ENCODE measurements around the gene GTF2A2. TPM values are rescaled to one million over a fixed set of nuclear protein-coding genes. Genes with fewer than 3 reads are reported as not detected.
"Not testable (repeated sequence)": the region's sequence is repeated elsewhere in the genome, so short reads cannot be mapped to it uniquely, and the experiment has no call there.

Gene GTF2A2, protein sequence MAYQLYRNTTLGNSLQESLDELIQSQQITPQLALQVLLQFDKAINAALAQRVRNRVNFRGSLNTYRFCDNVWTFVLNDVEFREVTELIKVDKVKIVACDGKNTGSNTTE
- total RNA-seq: 47.8 and 61.5 TPM in 2 replicates

DNA sequence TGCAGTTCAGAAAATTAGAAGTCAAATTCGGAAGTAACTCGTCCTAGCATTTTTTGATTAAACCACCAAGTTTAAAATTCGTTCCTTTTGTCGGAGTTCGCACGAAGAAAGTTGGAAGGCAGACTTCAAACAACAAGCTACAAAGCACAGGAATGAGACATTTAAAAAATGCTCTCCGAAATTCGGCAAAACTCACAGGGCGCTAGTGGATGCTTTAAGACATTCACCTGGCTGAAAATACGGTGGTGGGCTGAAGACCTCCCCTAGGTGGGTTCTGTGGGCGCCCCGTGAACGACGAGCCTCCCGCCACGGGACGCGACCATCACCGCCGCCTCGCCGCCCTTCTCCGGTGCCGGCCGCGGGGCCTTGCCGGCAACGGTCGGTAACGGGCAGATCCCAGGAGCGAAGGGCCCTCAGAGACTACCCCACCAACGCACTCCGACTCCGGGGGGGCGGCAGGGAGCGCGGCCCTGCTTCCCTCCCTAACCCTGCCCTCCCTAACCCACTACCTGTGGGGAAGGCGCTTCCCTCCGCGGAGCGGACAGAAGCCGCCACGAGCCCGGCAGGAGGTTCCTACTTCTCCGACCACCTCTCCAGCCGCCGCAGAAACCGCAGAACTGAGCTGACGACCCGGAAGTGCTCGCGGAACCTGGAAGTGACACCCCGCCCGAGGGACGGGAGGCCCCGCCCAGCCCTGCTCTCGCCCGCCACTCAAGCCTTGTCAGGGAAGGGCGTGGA, at the start of gene GTF2A2:
GTF2A2 (minus strand) TSS at position 619 of the 738 bp plus-strand sequence. CDS start 5,238 bp downstream, outside the sequence.
- DNase-seq (ENCODE audit: low read depth in 2 of 2): peak; percentile 80 to 94

DNA sequence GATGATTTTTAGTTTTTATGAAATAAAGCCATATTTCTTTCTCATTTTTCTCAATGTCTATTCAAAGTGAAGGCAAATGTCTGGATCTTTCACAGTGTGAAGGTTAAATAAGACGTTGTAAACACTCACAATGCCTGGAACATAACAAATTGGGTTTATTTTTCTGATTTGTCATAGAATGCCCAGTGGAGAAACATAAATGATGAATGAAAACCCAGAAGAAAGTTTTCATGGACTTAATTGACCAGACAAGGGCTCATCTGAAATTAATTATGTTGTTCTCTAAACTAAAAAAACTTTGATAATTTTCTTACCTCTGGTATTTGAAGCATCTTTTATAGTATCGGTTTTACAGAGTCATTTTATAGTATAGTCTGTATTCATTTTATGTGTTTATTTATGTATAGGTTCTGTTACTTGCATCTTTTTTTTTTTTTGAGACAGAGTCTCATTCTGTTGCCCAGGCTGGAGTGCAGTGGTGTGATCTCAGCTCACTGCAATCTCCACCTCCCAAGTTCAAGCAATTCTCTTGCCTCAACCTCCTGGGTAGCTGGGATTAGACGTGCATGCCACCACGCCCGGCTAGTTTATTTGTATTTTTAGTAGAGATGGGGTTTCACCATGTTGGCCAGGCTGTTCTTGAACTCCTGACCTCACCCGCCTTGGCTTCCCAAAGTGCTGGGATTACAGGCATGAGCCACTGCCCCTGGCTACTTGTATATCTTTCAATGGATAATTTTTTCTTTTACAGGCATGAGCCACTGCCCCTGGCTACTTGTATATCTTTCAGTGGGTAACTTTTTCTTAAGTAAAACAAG, 46.9 kb upstream of the GTF2A2 start:
- DNase-seq (ENCODE audit: low read depth in 2 of 2): no peak

DNA sequence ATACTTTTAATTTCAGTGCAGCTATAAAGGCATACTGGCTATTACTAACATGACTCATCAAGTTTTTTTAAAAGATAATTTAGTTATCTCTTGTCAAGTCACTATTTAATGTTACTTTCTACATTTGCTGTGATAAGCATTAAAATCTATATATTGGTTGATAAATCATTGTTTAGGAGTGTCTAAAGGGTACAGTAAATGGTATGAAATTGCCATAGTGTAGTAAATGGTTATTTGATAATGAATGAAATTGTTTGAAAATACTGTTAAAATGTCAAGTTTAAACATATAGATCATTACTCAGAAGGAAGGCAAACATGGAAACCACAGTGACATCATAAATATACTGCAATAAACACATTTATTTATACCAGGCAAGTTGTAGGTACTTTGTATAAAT, 45.0 kb upstream of the GTF2A2 start:
- DNase-seq (ENCODE audit: low read depth in 2 of 2): no peak

DNA sequence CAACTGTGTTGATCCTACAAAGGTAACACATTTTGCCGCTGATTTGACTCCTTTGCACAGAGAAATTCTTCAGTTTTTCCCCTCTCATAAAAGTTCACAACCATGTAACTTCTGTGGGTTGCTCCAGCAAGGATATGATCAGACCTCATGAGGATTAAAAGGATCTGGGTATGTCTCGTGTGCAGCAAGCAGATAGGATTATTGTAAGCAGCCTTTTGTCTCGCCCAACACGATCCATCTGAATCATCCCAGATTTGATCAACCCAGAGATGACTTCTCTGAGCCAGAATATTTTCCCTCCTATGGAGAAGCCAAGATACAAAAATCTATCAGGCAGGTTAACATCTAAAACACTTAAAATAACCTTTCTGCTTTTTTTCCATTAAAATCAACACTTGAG, 44.6 kb upstream of the GTF2A2 start:
- no peak for DNase-seq (ENCODE audit: low read depth in 2 of 2)

DNA sequence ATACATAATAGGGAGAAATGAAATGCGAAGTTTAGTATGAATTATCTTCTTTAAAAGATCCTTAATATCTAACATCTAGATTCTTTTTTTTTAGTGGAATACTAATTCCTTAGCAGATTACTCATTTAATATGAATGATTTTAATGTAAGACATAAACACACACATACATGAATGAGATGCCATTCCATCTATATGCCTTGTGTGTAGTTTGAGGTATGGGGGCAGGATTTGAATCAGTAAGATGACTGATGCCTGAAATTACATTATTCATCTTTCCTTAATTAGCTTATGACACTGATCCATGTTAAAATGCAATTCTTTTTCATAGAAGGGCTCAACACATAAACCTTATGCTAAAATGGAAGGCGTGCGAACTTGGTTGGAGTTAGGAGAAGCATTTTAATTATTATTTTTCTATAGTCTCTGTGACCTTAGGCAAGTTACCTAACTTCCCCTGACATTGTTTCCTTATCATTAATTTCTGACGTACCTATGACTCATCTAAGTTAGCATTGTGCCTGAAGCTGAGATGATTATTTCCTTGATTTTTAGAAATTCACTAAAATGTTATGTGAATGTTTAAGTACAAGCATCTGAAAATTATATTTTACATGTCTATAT, 42.6 kb upstream of the GTF2A2 start:
- DNase-seq (ENCODE audit: low read depth in 2 of 2): peak; percentile 22 to 54

DNA sequence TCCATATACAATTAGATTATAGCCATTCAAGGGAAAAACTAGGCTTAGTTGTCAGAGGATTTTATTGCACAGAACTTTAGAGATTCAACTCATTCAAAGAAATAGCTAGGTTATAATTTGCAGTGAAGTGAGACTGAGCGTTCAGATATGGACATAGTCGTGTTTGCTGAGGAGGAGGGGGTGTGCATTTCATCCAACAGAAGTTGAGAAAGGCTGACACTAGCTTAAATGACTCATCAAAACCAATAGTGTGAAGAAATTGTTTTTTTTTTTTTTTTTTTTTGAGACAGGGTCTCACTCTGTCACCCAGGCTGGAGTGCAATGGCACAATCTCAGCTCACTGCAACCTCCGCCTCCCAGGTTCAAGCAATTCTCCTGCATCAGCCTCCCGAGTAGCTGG, 40.8 kb upstream of the GTF2A2 start:
- DNase-seq (ENCODE audit: low read depth in 2 of 2): not testable (repeated sequence)

DNA sequence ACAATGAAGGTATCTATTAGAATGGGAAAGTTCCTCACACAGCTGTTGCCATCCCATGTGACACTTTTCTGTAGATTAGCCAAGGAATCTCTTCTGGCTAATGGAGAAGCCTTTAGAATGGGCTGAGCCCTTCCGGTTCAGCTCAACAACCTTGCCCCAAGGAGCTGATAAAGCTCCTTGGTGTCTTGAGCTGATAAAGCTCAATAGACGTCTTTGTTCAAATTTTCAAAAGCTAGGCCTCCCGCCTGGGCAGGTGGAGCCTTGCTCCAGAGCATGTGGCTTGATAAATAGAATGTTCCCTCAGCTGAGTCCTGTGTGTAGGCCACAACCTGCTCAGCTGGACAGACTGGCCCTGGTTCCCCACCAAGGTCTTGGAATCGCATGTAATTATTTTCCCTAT, 39.0 kb upstream of the GTF2A2 start:
- no peak for DNase-seq (ENCODE audit: low read depth in 2 of 2)

DNA sequence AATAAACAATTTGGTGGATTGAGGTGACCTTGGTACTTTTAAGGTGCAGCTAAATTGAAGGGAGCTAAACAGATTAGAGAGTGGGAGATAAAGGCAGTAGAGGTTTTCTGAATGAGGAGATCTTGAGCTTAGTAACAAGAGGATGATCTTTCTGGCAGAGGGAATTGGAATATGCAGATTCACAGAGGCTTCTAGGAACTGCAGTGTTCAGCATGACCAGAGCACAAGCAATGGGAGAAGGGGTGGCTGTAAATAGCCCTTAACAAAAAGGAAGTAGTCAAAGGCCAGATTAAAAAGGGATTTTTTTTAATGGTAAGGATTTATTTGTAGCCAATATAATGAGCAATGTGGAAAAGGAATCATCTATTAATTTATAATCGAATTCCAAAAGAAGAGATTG, 37.5 kb upstream of the GTF2A2 start:
- DNase-seq (ENCODE audit: low read depth in 2 of 2): no peak

DNA sequence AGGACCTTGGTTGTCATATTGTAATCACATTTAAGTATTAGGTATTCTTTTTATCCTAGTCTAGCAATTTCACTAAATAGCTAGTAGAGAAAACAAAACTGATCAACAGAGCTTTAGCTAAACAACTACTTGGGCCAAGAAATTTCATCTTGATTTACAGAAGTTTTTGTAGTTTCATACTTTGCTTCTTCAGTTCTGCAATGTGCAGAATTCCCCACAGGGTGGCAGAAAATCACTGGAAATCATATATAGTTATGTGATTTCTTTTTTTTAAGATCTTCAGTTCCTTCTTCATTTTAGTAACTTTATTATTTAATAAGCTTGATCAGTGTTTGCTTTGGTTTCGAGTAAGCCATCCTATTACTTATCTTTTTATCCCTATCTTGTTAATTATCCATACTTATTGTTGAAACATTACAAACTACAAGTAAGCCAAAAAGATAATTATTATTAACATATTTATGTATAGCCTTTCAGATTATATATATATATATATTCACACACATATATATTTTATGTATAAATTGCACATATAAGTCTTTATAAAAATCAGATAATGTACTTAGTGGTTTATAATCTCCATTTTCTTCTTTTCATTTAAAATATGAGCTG, 34.0 kb upstream of the GTF2A2 start:
- peak; percentile 40 to 60 for DNase-seq (ENCODE audit: low read depth in 2 of 2)

DNA sequence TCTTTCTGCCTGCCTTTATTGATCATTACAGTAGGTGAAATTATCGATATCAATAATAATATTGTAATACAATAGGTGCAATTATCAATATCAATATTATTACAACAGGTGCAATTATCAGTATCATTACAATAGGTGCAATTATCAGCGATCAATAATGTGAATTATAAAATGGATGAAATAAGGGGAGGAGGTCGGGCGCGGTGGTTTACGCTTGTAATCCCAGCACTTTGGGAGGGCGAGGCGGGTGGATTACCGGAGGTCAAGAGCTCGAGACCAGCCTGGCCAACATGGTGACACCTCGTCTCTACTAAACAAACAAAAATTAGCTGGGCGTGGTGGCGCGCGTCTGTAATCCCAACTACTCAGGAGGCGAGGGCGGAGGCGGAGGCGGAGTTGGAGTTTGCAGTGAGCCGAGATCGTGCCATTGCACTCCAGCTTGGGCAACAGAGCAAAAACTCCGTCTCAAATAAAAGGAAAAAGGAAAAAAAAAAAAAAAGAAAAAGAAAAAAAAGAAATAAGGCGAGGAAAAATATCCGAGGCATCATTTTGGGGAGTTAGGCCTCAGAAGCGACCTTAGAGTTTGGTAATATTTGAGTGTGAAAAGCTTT, 32.4 kb upstream of the GTF2A2 start:
- peak in 1 of 2 donors; percentile 84 for DNase-seq (ENCODE audit: low read depth in 2 of 2)

DNA sequence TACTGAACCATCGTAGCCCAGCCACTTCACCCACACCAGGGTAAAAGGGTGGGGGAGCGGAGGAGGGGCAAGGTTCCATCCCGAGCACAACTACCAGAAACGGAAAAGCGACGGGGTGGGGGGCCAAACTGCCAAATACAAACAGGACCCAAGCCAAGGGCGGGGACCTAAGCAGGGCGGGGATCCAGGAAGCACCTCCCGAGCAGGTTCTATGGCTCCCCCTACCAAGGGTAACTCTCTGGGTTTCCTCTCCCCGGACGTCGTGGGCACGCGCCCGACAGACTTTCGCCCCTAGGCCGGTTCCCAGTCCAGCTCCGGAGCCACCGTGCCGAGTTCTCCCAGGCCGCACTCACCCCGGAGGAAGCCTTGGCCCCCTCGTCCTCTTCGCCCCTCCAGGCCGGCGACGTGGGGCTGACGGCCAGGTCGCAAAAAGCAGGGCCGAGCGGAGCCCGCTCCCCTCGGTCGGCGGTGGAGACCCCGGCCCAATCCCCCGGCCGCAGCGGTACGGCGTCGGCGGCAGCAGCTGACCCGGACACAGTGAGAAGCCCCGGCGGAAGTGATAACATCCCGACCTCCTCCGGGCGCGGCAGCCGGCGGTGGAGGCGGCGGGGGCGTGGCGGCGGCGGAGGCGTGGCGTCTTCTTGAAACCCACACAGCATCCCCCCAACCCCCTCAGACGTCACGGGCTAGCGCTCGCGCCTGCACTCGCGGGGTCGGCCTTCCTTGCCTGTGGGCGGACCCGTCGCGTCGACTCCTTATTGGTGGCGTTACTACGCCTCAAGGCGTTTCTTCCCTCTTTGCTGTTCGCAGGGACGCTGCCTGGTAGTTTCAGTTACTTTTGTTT, 31.7 kb upstream of the GTF2A2 start, which contains the start of gene BNIP2:
BNIP2 (minus strand) TSS at position 539 of the 844 bp plus-strand sequence. CDS start 6,863 bp downstream, outside the sequence.
- DNase-seq (ENCODE audit: low read depth in 2 of 2): peak; percentile 90 to 99

DNA sequence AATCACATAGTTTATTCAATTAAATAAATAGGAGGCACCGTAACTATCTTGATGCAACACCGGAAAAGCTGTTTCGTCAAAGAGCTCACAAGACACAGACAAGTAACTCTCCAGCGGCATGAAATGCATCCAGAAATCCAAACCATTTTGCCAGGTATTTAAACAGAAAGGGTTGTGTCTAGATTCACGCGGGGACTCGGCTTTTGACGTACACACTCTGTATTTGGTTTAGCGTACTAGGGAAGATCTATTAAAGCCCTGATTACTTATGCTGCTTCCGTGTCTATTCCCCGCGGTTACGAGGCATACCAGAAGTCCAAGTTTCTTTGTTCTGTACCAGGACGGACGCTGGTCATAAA, 31.1 kb upstream of the GTF2A2 start:
- peak; percentile 48 to 78 for DNase-seq (ENCODE audit: low read depth in 2 of 2)

DNA sequence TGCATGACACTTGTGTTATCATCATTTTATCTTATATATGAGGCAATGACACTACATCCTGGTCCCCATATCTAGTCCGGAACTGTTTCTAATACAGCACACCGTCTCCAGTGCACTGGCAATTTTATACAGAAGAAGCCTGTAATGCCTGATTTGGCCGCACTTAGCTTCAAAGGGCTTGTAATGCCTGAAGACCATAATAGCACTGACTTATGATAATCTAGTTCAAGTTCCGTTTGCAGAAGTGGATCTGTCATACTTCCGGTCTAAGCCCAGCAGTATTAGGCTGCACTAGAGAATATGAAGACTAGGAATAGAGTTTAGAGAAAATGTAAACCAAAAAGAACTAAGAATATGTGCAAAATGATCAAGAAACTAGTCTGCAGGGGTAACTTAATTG, 30.5 kb upstream of the GTF2A2 start:
- peak; percentile 6 to 67 for DNase-seq (ENCODE audit: low read depth in 2 of 2)

DNA sequence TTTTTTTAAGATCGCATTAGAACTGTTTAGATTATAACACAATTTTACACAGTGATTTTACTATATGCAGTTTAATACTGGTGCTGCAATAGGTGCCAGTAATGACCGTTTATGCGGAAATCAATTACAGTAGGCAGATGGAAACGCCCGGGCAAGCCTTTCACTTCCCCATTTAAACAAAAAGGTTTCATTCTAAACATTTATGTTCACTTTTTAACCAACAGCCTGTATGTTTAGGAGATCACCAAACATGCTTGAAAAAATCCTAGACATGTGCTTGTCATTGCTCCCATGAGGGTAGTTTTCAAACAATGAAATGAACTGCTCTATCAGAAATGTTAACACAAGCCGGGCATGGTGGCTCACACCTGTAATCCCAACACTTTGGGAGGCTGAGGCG, 29.1 kb upstream of the GTF2A2 start:
- DNase-seq (ENCODE audit: low read depth in 2 of 2): no peak

DNA sequence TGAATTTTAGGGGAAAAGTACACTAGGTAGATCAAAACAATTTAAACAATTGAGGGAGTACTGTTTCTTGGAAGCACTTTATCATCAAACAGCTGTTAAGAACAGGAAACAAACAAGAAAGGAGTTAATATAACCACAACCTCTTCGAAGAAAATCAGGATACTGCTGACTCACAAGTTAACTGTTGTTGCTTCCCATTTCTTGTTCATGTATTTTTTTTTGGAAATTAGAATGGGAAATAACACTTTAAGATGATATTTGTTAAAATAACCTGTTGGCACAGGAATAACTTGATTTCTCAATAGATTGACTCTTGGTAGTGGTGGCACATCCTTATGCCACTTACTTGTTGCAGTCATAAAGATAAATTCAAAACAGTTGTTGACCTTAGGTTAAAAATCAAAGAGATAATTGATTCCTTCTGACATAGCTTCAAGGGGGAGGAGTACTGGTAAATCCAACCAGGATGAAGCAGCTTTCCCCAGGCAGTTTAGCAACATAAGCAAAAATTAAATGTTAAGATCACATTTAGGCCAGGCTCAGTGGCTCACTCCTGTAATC, 28.5 kb upstream of the GTF2A2 start:
- peak in 1 of 2 donors; percentile 83 for DNase-seq (ENCODE audit: low read depth in 2 of 2)

DNA sequence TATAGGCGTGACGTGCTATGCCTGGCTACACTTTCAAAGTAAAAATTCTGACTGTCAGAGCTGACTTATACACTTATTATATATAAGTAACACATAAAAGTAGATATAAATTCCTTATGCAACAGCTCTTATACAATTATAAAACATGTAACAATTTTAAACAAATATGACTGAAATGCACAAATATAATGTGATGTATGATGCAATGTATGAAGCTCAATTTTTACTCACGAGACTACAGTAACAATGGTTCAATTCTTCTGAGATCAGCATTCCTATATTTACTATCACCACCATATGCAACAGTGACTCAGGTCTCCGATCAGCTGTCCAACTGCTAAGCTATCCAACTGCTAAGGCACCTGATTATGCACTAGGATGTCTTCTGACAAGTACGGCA, 23.6 kb upstream of the GTF2A2 start:
- no peak for DNase-seq (ENCODE audit: low read depth in 2 of 2)

DNA sequence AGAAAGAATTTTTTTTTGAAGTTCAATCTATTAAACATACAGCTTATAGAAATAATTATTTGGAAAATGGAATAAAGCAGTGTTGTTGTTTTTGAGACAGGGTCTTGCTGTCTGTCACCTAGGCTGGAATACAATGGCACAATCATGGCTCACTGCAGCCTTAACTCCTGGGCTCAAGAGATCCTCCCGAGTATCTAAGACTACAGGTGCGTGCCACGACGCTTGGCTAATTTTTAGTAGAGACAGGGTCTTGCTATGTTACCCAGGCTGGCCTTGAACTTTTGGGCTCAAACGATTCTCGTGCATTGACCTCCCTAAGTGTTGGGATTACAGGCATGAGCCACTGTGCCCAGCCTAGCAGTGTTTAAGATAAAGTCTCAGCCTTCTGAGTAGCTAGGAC, 23.0 kb upstream of the GTF2A2 start:
- DNase-seq (ENCODE audit: low read depth in 2 of 2): no peak

DNA sequence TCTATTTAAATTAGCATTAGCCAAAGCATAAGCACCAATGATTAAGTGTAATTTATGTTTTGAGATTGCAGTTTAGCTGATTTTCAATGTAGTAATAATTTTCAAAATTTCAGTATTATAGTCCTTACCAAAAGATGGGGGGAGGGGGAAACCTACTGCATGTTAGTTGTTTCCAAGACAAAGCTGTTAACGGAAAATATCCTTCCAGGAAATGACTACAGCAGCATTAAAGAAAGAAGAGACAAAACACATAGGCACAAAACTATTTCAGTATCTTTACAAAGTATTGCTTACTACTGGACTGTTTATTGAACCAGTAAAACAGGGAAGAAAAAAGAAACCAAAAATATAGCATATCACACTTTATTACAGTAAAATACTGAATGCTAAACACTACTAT, 21.3 kb upstream of the GTF2A2 start:
- DNase-seq (ENCODE audit: low read depth in 2 of 2): peak; percentile 43 to 84

DNA sequence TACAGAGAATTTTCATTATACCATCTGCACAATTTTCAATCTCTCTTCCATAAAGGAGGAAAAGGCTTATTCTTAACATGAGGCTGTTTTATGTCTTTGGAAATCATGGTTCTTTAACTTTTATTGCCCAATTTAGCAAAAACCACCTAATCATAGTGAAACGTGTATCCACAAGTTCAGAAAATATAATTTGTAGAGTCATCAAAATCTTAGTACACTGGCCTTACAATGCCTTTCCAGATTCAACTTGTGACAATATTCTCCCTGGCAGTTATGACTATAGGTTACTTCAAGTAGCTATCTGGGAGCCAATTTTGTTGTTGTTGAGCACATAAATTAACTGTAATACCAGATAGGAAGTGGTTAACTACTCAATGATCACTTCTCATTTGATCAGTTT, 20.9 kb upstream of the GTF2A2 start:
- no peak for DNase-seq (ENCODE audit: low read depth in 2 of 2)

DNA sequence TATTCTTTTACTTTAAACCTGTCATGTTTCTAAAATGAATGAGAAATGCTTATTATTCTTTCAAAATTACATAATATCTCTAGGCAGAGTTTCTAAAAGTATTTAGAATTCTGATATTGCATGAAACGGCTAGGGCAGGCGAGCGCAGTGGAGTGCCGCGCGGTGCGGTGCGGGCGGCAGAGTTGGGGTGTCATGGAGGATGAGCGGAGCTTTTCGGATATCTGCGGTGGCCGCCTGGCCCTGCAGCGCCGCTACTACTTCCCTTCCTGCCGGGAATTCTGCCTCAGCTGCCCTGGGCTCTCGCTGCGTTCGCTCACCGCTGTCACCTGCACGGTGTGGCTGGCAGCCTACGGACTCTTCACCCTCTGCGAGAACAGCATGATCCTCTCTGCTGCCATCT, 19.2 kb upstream of the GTF2A2 start:
- DNase-seq (ENCODE audit: low read depth in 2 of 2): no peak

Data from dermis microvascular lymphatic vessel endothelial cell (primary cell).